ENCODE measurements around the gene WNT5A.

The WNT5A gene

DNA sequence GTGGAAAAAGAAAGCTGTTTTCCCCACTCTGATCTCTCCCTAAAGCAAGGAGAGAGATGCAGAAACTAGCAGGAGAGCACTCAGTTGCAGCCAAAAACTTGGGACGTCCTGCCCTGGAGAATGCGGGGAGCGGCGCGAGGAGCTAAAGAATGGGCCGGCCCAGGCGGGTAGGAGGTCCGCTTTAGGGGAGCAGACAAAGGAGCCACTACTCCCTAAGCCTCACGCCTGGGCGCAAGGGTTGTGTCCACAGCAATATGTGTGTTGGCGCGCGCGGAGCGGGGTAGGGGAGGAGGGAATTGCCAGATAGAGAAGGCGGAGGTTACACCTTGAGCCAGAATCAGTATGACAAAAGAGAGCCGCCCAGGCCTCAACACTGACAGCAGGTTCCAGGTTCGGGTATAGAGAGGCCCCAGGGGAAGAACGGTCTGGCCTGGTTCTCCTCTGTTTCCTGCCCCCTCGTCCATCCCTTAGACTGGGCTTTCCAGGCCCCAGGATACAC, 2.9 kb downstream of the WNT5A start:
- H3K27me3 ChIP-seq (ENCODE audit: insufficient read depth, low read length): no peaks in the 10 kb centered on the region
- peak overlapping the region; percentile 55 for H3K4me3 ChIP-seq (ENCODE audit: low read depth, low read length, poor library complexity, severe bottlenecking)
- H3K79me2 ChIP-seq (ENCODE audit: insufficient read depth, low read length): no peaks in the 10 kb centered on the region
- no peaks in the 10 kb centered on the region for H3K9me2 ChIP-seq (ENCODE audit: low read depth, low read length)
- peaks cover 29% of the 10 kb centered on the region for H3K4me1 ChIP-seq (ENCODE audit: insufficient read depth, low read length, severe bottlenecking)
- H3K36me3 ChIP-seq (ENCODE audit: insufficient read depth, low read length): peaks cover 4% of the 10 kb centered on the region
- peak overlapping the region; percentile 38; the same call in 1 of the 2 replicates for H3K9ac ChIP-seq (ENCODE audit: low read length)
- no peak overlapping the region for H3K27ac ChIP-seq (ENCODE audit: low read depth, low read length, poor library complexity, severe bottlenecking)
- H3K4me2 ChIP-seq (ENCODE audit: low read length): peak overlapping the region; percentile 45; the same call in 1 of the 2 replicates
- no peaks in the 10 kb centered on the region for H4K20me1 ChIP-seq (ENCODE audit: insufficient read depth, low read length)
- H2AFZ ChIP-seq (ENCODE audit: low read length): no peak overlapping the region
- no peak for TF ChIP-seq CTCF (IDR thresholded peaks at IDR 0.05; ENCODE audit: low read length)
- TF ChIP-seq EZH2 (IDR thresholded peaks at IDR 0.05; ENCODE audit: borderline replicate concordance, low read length): no peak
- H3K9me3 ChIP-seq (ENCODE audit: low read length): no peaks in the 10 kb centered on the region
- H3F3A ChIP-seq (ENCODE audit: insufficient read depth, low read length): no peaks in the 10 kb centered on the region

- Histone ChIP-seq H3K9me3 (ENCODE audit: low read length) (no peaks in the 10 kb centered on the region), H3K36me3 (ENCODE audit: insufficient read depth, low read length) (peaks cover 11% of the 10 kb centered on the region), H3K4me3 (ENCODE audit: low read depth, low read length, poor library complexity, severe bottlenecking) (peak overlapping the region; percentile 55), H3K4me1 (ENCODE audit: insufficient read depth, low read length, severe bottlenecking) (peaks cover 22% of the 10 kb centered on the region), H3K27me3 (ENCODE audit: insufficient read depth, low read length) (no peaks in the 10 kb centered on the region), H3K79me2 (ENCODE audit: insufficient read depth, low read length) (no peaks in the 10 kb centered on the region), H4K20me1 (ENCODE audit: insufficient read depth, low read length) (no peaks in the 10 kb centered on the region), H3F3A (ENCODE audit: insufficient read depth, low read length) (no peaks in the 10 kb centered on the region), H3K27ac (ENCODE audit: low read depth, low read length, poor library complexity, severe bottlenecking) (no peak overlapping the region), H3K4me2 (ENCODE audit: low read length) (peak overlapping the region; percentile 45; the same call in 1 of the 2 replicates), H2AFZ (ENCODE audit: low read length) (no peak overlapping the region), H3K9ac (ENCODE audit: low read length) (no peak overlapping the region), H3K9me2 (ENCODE audit: low read depth, low read length) (no peaks in the 10 kb centered on the region)
- TF ChIP-seq EZH2 (IDR thresholded peaks at IDR 0.05; ENCODE audit: borderline replicate concordance, low read length) (no peak), CTCF (IDR thresholded peaks at IDR 0.05; ENCODE audit: low read length) (no peak)
These were observed 3.7 kb downstream of the WNT5A start for GRCh38 chr3:55483196-55484095.

DNA sequence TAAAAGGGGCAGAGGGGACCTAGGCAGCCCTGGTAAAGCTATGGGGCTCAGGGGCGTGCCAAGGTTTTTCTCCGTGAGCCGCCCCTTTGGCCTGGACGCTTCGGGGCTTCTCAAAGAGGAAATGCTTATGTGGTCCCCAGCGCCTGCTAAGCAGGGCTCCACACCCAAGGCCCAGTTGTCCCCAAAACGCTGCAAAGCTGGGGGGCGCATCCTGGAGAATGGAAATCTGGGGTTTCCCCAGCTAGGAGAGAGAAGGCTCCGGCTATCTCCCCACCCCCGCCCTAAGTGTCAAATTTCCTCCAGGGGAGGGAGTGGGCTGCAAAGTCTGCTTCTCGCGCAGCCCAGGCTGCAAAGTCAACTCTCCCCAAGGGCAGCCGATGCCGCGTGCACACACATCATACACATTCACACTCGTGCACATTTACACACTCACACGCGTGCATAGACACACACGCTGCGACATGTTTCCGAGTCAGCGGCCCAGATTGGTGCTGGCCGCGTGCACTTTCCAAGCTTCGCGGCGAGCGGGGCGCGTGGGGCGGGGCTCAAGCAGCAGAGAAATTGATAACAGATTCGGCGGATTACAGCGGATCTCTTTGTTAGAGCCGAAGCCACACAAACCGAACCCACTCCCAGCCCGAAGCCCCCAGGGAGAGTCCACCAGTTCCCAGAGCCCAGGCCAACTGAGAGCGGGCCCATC, 4.5 kb downstream of the WNT5A start:
- Histone ChIP-seq H4K20me1 (ENCODE audit: insufficient read depth, low read length) (no peaks in the 10 kb centered on the region), H3K9me2 (ENCODE audit: low read depth, low read length) (no peaks in the 10 kb centered on the region), H3K79me2 (ENCODE audit: insufficient read depth, low read length) (no peaks in the 10 kb centered on the region), H3K27ac (ENCODE audit: low read depth, low read length, poor library complexity, severe bottlenecking) (no peak overlapping the region), H3K4me2 (ENCODE audit: low read length) (peak overlapping the region; percentile 45; the same call in 1 of the 2 replicates), H2AFZ (ENCODE audit: low read length) (no peak overlapping the region), H3K9ac (ENCODE audit: low read length) (no peak overlapping the region; the same call in 1 of the 2 replicates), H3K4me3 (ENCODE audit: low read depth, low read length, poor library complexity, severe bottlenecking) (peak overlapping the region; percentile 33), H3K9me3 (ENCODE audit: low read length) (no peaks in the 10 kb centered on the region), H3K4me1 (ENCODE audit: insufficient read depth, low read length, severe bottlenecking) (peaks cover 22% of the 10 kb centered on the region), H3F3A (ENCODE audit: insufficient read depth, low read length) (no peaks in the 10 kb centered on the region), H3K27me3 (ENCODE audit: insufficient read depth, low read length) (no peaks in the 10 kb centered on the region), H3K36me3 (ENCODE audit: insufficient read depth, low read length) (peaks cover 11% of the 10 kb centered on the region)
- TF ChIP-seq CTCF (IDR thresholded peaks at IDR 0.05; ENCODE audit: low read length): no peak
- no peak for TF ChIP-seq EZH2 (IDR thresholded peaks at IDR 0.05; ENCODE audit: borderline replicate concordance, low read length)

Measured in OCI-LY1 (cell line).